Breast epithelium (tissue), 3 donors: ENCODE data around the gene DISP3.

ENCODE experiments used
- CTCF ChIP-seq, 3 donors: fragments of 450-650 bp; IDR thresholded peaks; one replicate each; pipeline ENCODE4 v1.5.1; 2016 to 2017; ENCODE audit warnings: antibody characterized with exemption in 3 of 3, mild to moderate bottlenecking in 3 of 3, moderate library complexity in 3 of 3
- POLR2AphosphoS5 ChIP-seq, 3 donors: sonication (generic); formaldehyde crosslinking; IDR thresholded peaks; one replicate each; pipeline ENCODE4 v1.6.1; 2017; ENCODE audit warnings: antibody characterized with exemption in 3 of 3

DNA sequence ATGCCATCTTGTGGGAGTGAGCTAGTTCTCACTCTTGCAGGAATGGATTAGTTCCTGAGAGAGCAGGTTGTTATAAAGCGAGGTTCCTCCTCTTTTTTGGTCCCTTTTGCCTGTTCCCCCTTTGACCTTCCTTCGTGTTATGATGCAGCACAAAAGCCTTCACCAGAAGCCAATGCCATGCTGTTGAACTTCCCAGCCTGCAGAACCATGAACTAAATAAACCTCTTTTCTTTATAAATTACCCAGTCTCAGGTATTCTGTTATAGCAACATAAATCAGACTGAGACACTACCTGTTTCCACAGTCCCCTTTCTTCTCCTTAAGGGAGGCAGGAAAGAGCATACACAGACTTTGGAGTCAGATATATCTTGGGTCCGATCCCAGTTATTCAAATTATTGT lies 25.6 kb downstream of the DISP3 start:
- no peak for TF ChIP-seq CTCF (IDR thresholded peaks at IDR 0.05)
- TF ChIP-seq POLR2AphosphoS5 (IDR thresholded peaks at IDR 0.05), result no peak
